ENCODE results near the gene FAM222A. TPM values are rescaled to one million over a fixed set of nuclear protein-coding genes. Genes with fewer than 3 reads are reported as not detected.

Gene FAM222A
- total and polyA plus RNA-seq, 2 of the 4 experiments (the other 2 are of a cell fraction): under 0.01 to 0.32 TPM

DNA sequence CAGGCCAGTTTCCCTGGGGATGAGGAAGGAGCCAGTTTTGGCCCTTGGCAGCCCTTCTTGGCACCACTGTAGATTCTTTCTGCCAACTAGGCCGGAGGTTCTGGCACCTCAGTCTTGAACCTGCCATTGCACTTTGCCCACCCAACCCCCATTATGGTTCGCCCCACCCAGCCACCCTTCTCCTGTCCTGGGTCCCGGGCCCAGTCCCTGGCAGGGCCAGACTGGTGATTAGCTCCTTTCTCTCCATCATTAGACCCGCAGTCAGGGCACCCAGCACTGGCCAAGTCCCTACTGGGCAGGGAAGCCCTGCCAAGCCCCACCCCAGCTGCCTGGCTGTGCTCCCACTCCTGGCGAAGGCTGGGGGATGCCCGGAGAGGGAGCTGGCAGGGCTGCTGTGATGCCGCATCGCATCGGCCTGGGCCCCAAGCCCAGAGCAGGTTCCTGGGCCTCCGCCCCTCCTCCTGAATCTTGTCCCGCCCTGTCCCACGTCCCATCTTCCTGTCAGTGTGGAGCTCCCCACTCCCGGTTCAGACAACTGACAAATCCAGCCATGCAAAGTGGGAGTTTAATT lies 9.8 kb downstream of the FAM222A start:
- BruUV-seq (replicated peaks): no TSS peak
- intact Hi-C loops (cut with micrococcal nuclease) (no loop called here), dilution Hi-C loops (cut with HindIII; ENCODE audit: low sequenced_read_pairs, unreplicated experiment) (no loop called here), in situ Hi-C loops (cut with MboI; ENCODE audit: low sequenced_read_pairs) (no loop called here)
- POLR2A ChIA-PET (ENCODE audit: unreplicated experiment): no interaction called here
- no peak overlapping the region for H2BK20ac ChIP-seq (ENCODE audit: low read depth, low read length)
- H2BK120ac ChIP-seq (ENCODE audit: low read depth, low read length): no peak overlapping the region
- peaks cover 43% of the 10 kb centered on the region for H3K27me3 ChIP-seq (ENCODE audit: control insufficient read depth, insufficient read depth, low read length)
- no peak overlapping the region for H3K27ac ChIP-seq (ENCODE audit: insufficient read depth, low read length)
- no peak overlapping the region for H4K8ac ChIP-seq (ENCODE audit: low read depth in 2 of 2, low read length in 2 of 2)
- no peak overlapping the region for H3K18ac ChIP-seq (ENCODE audit: low read depth, low read length)
- CTCF ChIA-PET: no interaction called here
- no peak overlapping the region for H3K56ac ChIP-seq (ENCODE audit: extremely low read depth, insufficient read depth, low read length)
- no peaks in the 10 kb centered on the region; the same call in 1 of the 2 replicates for H4K20me1 ChIP-seq (ENCODE audit: insufficient read depth, low read length)
- no peak overlapping the region for H2AFZ ChIP-seq (replicated peaks; ENCODE audit: low read length, poor library complexity)
- no peak overlapping the region for H3K23ac ChIP-seq (ENCODE audit: low read depth, low read length)
- no peak overlapping the region for H3K4me3 ChIP-seq (ENCODE audit: insufficient read depth, low read depth, low read length)
- H3K14ac ChIP-seq (replicated peaks; ENCODE audit: low read depth, low read length): no peak overlapping the region
- H3K9me1 ChIP-seq (ENCODE audit: insufficient read depth, low read length): no peaks in the 10 kb centered on the region
- H4K5ac ChIP-seq (ENCODE audit: low read depth, low read length): no peak overlapping the region
- no peak overlapping the region for H2AK9ac ChIP-seq (replicated peaks; ENCODE audit: low read depth, low read length, poor library complexity)
- H3K36me3 ChIP-seq (ENCODE audit: control insufficient read depth, insufficient read depth, low read length): no peaks in the 10 kb centered on the region
- DNase-seq: no peak
- H4K91ac ChIP-seq (ENCODE audit: insufficient read depth, low read depth, low read length): no peak overlapping the region
- no peaks in the 10 kb centered on the region for H3K79me1 ChIP-seq (ENCODE audit: low read depth in 1 of 2, low read length in 2 of 2)
- no peak for TF ChIP-seq MAZ (IDR thresholded peaks at IDR 0.05; ENCODE audit: borderline replicate concordance, low read depth, low read length)
- TF ChIP-seq, protein P1, sequence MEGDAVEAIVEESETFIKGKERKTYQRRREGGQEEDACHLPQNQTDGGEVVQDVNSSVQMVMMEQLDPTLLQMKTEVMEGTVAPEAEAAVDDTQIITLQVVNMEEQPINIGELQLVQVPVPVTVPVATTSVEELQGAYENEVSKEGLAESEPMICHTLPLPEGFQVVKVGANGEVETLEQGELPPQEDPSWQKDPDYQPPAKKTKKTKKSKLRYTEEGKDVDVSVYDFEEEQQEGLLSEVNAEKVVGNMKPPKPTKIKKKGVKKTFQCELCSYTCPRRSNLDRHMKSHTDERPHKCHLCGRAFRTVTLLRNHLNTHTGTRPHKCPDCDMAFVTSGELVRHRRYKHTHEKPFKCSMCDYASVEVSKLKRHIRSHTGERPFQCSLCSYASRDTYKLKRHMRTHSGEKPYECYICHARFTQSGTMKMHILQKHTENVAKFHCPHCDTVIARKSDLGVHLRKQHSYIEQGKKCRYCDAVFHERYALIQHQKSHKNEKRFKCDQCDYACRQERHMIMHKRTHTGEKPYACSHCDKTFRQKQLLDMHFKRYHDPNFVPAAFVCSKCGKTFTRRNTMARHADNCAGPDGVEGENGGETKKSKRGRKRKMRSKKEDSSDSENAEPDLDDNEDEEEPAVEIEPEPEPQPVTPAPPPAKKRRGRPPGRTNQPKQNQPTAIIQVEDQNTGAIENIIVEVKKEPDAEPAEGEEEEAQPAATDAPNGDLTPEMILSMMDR (conservative IDR thresholded peaks at IDR 0.05; ENCODE audit: low read depth, low read length): no peak
- H3K4me2 ChIP-seq (ENCODE audit: low read depth, low read length): no peak overlapping the region
- H2BK15ac ChIP-seq (ENCODE audit: low read depth, low read length): no peak overlapping the region
- no peak overlapping the region for H3K9ac ChIP-seq (ENCODE audit: low read depth, low read length)
- H3K4ac ChIP-seq (ENCODE audit: low read depth, low read length): no peak overlapping the region
- WGBS, 2 experiments (ENCODE audit: extremely low coverage in 2 of 2, insufficient read length in 1 of 2): 70% methylated on average over 2 of the region's 13 CpGs; no CpG with 5 or more reads in 1 of the 2 experiments
- H2AK5ac ChIP-seq (ENCODE audit: low read depth, low read length): no peak overlapping the region
- no peaks in the 10 kb centered on the region for H3K9me3 ChIP-seq (ENCODE audit: control insufficient read depth, insufficient read depth, low read length)
- H2BK5ac ChIP-seq (ENCODE audit: low read depth, low read length, poor library complexity, severe bottlenecking): no peak overlapping the region
- no peak for ATAC-seq (ENCODE audit: low read depth)
- H3K4me1 ChIP-seq (ENCODE audit: control insufficient read depth, insufficient read depth, low read length): no peaks in the 10 kb centered on the region
